Thyroid gland (tissue), 4 donors: ENCODE data around the gene CDH26. TPM values are rescaled to one million over a fixed set of nuclear protein-coding genes. Genes with fewer than 3 reads are reported as not detected.

ENCODE experiments used
- DNase-seq, 2 donors: peaks; one replicate each; pipeline ENCODE4 v3.0.0-alpha.2; 2019
- H3K27ac ChIP-seq, 3 donors: fragments of 200-600 bp; sonication (generic); 1 replicate in 2 of 3; 2 replicates in 1 of 3; pipeline ENCODE4 v1.5.1; 2016 to 2019; ENCODE audit warnings: mild to moderate bottlenecking in 1 of 3, moderate library complexity in 1 of 3
- H3K27me3 ChIP-seq: fragments of 200-600 bp; sonication (generic); one replicate; pipeline ENCODE4 v1.5.1; 2019
- H3K36me3 ChIP-seq, 2 donors: fragments of 200-600 bp; sonication (generic); one replicate each; pipeline ENCODE4 v1.5.1; 2016 to 2019
- H3K4me1 ChIP-seq, 2 donors: fragments of 200-600 bp; sonication (generic); one replicate each; pipeline ENCODE4 v1.5.1; 2017 to 2019
- H3K4me3 ChIP-seq, 3 donors: fragments of 200-600 bp; sonication (generic); replicated peaks in 1 of 3; 1 replicate in 2 of 3; 2 replicates in 1 of 3; pipeline ENCODE4 v1.5.1; 2016; ENCODE audit warnings: mild to moderate bottlenecking in 1 of 3
- H3K9me3 ChIP-seq: fragments of 200-600 bp; sonication (generic); one replicate; pipeline ENCODE4 v1.5.1; 2017
- POLR2A ChIP-seq, 2 donors: fragments of 450-650 bp; IDR thresholded peaks; one replicate each; pipeline ENCODE4 v1.6.1; 2017; ENCODE audit warnings: antibody characterized with exemption in 2 of 2, mild to moderate bottlenecking in 2 of 2, moderate library complexity in 1 of 2
- WGBS, 2 donors: methylation state at CpG; one replicate each; pipeline ENCODE4 v1.1.5; 2017; 5-methylcytosine and 5-hydroxymethylcytosine counted together
- intact Hi-C: fragments of 100-400 bp; cut with DNase I; formaldehyde crosslinking; loops from one replicate; pipeline ENCODE4 v1.15.1; 2023
- total RNA-seq, 4 donors: library from RNA; depleted of rRNA; stranded (reverse); fragments of >200 nt; gene quantifications; one replicate each; pipeline ENCODE4 v1.2.3, GENCODE V29; 2016
- TF ChIP-seq, protein P1 (sequence below), 6 experiments: fragments of 200-600 bp in 3 of 6; fragments of 450-650 bp in 3 of 6; sonication (generic) in 3 of 6; IDR thresholded peaks; one replicate each; pipeline ENCODE4 v1.5.1; 2016 to 2019; ENCODE audit warnings: antibody characterized with exemption in 6 of 6, mild to moderate bottlenecking in 2 of 6, inconsistent platforms in 1 of 6, moderate library complexity in 1 of 6

The CDH26 gene
- total RNA-seq, 4 donors from 2014 or later = 0.56 to 2.5 (median 1.5) TPM

DNA sequence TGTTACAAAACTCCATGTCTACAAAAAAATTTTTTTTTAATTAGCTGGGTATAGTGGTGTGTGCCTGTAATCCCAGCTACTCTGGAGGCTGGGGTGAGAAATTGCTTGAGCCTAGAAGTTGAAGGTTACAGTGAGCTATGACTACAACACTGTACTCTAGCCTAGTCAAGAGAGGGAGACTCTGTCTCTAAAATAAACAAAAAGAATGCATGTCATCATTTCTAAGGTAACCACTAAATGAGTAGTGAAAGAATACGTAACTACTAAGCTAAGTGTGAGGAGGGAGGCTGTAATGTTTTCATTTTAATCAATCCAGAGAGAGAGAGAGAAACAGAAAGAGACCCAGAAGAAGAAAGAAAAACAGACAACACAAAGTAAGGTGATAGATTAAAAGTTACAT lies 34.7 kb upstream of the CDH26 start:
- Histone ChIP-seq H3K4me1 (no peaks in the 10 kb centered on the region), H3K4me3 (no peak overlapping the region), H3K27ac (no peak overlapping the region), H3K36me3 (no peaks in the 10 kb centered on the region), H3K27me3 (no peaks in the 10 kb centered on the region), H3K9me3 (no peaks in the 10 kb centered on the region)
- 91 to 97% methylated on average over 1 of the region's 1 CpG for WGBS, 2 donors
- TF ChIP-seq, protein P1, sequence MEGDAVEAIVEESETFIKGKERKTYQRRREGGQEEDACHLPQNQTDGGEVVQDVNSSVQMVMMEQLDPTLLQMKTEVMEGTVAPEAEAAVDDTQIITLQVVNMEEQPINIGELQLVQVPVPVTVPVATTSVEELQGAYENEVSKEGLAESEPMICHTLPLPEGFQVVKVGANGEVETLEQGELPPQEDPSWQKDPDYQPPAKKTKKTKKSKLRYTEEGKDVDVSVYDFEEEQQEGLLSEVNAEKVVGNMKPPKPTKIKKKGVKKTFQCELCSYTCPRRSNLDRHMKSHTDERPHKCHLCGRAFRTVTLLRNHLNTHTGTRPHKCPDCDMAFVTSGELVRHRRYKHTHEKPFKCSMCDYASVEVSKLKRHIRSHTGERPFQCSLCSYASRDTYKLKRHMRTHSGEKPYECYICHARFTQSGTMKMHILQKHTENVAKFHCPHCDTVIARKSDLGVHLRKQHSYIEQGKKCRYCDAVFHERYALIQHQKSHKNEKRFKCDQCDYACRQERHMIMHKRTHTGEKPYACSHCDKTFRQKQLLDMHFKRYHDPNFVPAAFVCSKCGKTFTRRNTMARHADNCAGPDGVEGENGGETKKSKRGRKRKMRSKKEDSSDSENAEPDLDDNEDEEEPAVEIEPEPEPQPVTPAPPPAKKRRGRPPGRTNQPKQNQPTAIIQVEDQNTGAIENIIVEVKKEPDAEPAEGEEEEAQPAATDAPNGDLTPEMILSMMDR (IDR thresholded peaks at IDR 0.05) = no peak
- TF ChIP-seq POLR2A (IDR thresholded peaks at IDR 0.05) = no peak
- intact Hi-C loops = no loop called here
- DNase-seq = no peak

DNA sequence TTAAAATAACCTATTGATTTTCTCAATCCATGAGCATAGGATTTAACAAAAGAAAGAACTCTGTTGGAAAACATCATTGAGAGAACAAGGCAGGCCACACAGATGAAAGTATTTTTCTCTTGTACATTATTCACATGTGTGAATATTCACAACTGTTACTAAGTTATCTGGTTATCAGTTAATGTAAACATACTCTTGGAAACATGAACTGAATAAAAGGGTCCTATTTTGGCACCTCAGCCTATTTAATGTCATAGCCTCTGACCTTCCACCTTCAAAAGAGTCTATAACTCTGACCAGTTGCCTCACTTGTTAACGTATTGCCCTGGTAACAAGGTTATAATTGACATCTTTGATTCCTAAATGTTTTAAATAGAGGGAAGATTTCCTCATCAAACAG lies 32.9 kb upstream of the CDH26 start:
- Histone ChIP-seq H3K9me3 (no peaks in the 10 kb centered on the region), H3K4me3 (no peak overlapping the region), H3K4me1 (no peaks in the 10 kb centered on the region), H3K27ac (no peak overlapping the region), H3K27me3 (no peaks in the 10 kb centered on the region), H3K36me3 (no peaks in the 10 kb centered on the region)
- TF ChIP-seq, protein P1 (IDR thresholded peaks at IDR 0.05) = no peak
- no peak for TF ChIP-seq POLR2A (IDR thresholded peaks at IDR 0.05)
- DNase-seq = no peak
- intact Hi-C loops = no loop called here
- WGBS, 2 donors = 82 to 94% methylated on average over 1 of the region's 1 CpG

DNA sequence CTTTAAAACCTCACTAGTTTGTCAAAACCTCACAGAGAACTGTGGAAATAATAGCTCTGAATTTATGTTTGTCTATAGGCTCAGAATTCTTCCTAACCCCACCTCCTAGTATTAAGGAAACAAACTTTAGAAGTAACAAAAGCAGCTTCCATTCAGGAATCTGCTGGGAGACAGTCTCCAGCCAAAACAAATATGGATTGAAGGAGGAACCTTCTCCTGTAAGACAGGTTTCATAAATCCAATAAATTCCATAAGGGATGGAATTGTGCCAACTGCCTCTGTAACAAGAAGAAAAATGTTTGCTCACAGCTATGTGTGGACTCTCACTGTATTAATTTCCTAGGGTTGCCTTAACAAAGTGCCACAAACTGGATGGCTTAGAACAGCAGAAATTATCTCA lies 32.3 kb upstream of the CDH26 start:
- intact Hi-C loops = no loop called here
- no peak for TF ChIP-seq POLR2A (IDR thresholded peaks at IDR 0.05)
- TF ChIP-seq, protein P1 (IDR thresholded peaks at IDR 0.05) = no peak
- Histone ChIP-seq H3K9me3 (no peaks in the 10 kb centered on the region), H3K4me1 (no peaks in the 10 kb centered on the region), H3K36me3 (no peaks in the 10 kb centered on the region), H3K27me3 (no peaks in the 10 kb centered on the region), H3K27ac (no peak overlapping the region), H3K4me3 (no peak overlapping the region)
- DNase-seq = no peak

DNA sequence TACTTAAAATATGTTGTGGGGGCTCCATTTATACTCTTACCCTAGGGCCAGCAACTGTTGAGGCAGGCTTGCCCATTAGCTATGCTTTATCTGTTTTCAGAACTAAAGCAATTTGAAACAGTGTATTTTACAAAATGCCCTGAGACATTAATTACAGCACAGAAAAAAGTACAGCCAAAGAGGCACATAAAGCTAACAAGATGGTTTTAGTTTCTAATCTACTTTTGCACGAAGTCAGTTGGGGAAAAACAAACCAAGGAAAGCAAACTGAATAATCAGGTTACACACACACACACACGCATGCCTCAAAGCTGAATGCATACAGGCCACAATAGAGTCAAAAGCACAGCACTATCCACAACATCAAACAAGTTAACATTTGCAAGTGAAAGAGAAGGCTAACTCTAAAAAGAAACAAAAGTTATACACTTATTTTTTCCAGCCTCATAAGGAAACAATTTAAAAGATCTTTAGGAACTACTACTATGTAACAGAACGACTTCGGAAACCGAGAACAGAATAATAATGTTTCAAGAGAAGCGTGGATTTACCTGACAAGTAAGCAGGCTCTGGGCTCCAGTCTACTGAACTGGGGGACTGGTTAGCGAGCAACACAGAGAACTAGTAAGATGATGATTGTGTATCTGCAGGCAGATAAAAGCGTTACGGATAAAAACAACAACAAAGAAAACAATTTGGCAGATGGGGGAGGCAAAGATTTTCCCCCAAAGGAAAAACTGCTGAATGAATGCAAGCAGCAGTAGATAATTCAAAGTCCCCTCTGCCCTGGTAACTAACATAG lies 26.5 kb upstream of the CDH26 start:
- WGBS, 2 donors = 87% methylated on average over 9 of the region's 9 CpGs
- no peak overlapping the region for H3K4me3 ChIP-seq
- intact Hi-C loops = no loop called here
- no peak for TF ChIP-seq POLR2A (IDR thresholded peaks at IDR 0.05)
- TF ChIP-seq, protein P1 (IDR thresholded peaks at IDR 0.05) = no peak
- peaks cover 3 to 6% of the 10 kb centered on the region in 2 donors for H3K4me1 ChIP-seq
- no peak overlapping the region for H3K27ac ChIP-seq
- no peaks in the 10 kb centered on the region for H3K9me3 ChIP-seq
- no peak for DNase-seq
- H3K36me3 ChIP-seq = no peaks in the 10 kb centered on the region
- H3K27me3 ChIP-seq = no peaks in the 10 kb centered on the region

DNA sequence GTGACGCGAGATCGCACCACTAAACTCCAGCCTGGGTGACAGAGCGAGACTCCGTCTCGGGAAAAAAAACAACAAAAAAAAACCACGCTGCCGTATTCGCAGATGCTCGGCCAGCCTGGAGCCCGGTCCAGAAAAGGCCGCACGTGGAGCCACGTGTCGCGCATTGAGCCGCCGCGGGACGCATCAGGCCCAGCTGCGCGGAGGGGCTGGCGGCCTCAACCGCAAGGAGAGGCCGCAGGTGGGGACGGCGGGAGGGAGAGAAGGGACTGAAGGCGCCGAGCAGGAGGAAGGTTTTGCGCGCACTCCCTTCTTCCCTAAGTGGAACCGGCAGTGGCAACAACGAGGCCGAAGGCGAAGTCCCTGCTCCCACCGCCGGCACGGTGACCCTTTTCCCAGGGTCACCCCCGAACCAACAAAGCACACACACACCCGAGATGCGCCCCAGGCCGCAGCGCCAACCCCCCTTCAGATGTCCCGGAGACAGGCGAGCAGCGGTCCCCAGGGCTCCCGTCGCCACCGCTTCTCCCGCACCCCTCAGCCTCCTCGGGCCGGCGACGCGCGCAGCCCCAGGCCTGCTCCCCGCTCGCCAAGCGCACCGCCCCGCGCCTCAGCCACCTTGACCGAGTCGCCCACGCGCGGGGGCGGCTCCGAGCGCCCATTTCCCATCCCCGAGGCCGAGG lies 25.5 kb upstream of the CDH26 start:
- TF ChIP-seq, protein P1 (IDR thresholded peaks at IDR 0.05) = no peak
- no peak for TF ChIP-seq POLR2A (IDR thresholded peaks at IDR 0.05)
- no peaks in the 10 kb centered on the region for H3K9me3 ChIP-seq
- H3K27me3 ChIP-seq = no peaks in the 10 kb centered on the region
- H3K4me3 ChIP-seq = no peak overlapping the region
- intact Hi-C loops = no loop called here
- 86% methylated on average over 61 to 66 of the region's 72 CpGs for WGBS, 2 donors
- no peak for DNase-seq
- no peak overlapping the region for H3K27ac ChIP-seq
- peaks cover 3 to 6% of the 10 kb centered on the region in 2 donors for H3K4me1 ChIP-seq
- H3K36me3 ChIP-seq = no peaks in the 10 kb centered on the region
